ENCODE data around the gene GNAZ. TPM values are rescaled to one million over a fixed set of nuclear protein-coding genes. Genes with fewer than 3 reads are reported as not detected.

The GNAZ gene
- polyA plus RNA-seq, 1 donor (not counting 4 experiments of a cell fraction or from before 2014, with no cell fraction given) = 0.03 TPM

DNA sequence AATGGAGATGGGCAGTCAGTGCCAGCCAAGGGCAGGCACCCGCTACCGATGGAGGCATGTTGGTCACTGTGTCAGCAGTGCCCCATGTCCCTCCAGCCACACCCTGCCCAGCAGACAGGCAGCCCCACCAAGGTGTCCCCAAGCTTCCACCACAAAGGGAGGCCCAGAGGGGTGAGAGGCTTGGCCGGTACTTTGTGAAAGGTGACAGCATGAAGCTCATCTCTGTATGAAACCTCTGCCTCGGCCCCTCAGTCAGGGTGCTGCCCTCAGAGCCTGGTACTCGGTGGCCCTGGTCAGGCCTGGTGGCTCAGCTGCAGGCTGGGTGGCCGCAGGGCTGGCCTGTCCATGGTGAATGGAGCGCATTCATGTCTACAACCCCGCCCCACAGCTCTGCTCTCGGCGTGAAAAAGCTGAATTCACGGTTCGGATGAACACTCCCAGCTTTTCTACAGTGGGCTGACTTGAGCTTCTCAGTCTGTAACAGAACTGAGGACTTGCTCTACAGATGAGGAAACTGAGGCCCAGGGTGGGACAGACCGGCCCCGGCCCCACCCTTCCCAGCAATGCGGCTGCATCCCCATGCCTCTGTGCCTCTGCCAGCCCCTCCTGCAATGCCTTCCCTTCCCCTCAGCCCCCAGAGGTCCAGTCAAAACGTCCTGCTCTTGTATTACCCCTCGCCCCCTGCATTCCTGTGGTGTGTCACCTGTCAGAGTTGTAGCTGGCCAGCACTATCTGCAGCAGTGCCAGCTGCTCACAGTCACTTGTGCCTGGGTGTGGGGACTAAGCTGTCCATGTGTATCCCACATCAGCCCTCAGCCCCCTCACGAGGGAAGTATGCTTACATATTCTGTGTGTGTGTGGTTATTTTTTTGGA, 43.8 kb downstream of the GNAZ start:
- Histone ChIP-seq H3K27ac (ENCODE audit: control insufficient read depth, insufficient read depth, low read length) (no peak overlapping the region), H4K20me1 (ENCODE audit: control insufficient read depth, extremely low read depth, insufficient read depth, low read length) (no peaks in the 10 kb centered on the region), H3K79me2 (ENCODE audit: control insufficient read depth, insufficient read depth, low read length) (no peaks in the 10 kb centered on the region), H3K9ac (ENCODE audit: control insufficient read depth, extremely low read depth, insufficient read depth, low read length) (no peak overlapping the region), H3K4me2 (ENCODE audit: control insufficient read depth, extremely low read depth, insufficient read depth, low read depth, low read length) (no peak overlapping the region), H3K9me3 (ENCODE audit: control insufficient read depth, low read depth, low read length) (no peaks in the 10 kb centered on the region), H3K4me1 (ENCODE audit: control insufficient read depth, extremely low read depth, insufficient read depth, low read length) (no peaks in the 10 kb centered on the region), H3K4me3 (ENCODE audit: control insufficient read depth in 2 of 3, extremely low read depth in 1 of 3, insufficient read depth in 2 of 3, low read depth in 1 of 3, low read length in 3 of 3) (no peak overlapping the region), H3K36me3 (ENCODE audit: control insufficient read depth in 2 of 2, extremely low read depth in 1 of 2, insufficient read depth in 2 of 2, low read length in 2 of 2) (no peaks in the 10 kb centered on the region), H3K27me3 (ENCODE audit: control insufficient read depth, extremely low read depth, insufficient read depth, low read length) (peaks cover 3% of the 10 kb centered on the region), H3K9me1 (ENCODE audit: control insufficient read depth, extremely low read depth, insufficient read depth, low read length) (no peaks in the 10 kb centered on the region), H2AFZ (ENCODE audit: control insufficient read depth, low read length) (no peak overlapping the region)
- no peak for FAIRE-seq
- TF ChIP-seq CTCF (optimal IDR thresholded peaks at IDR 0.05 in 1 of 3, IDR thresholded peaks at IDR 0.05 in 1 of 3, conservative IDR thresholded peaks at IDR 0.05 in 1 of 3; ENCODE audit: extremely low read depth in 1 of 3, insufficient read depth in 2 of 3, low read length in 3 of 3) = no peak
- TF ChIP-seq EZH2 (IDR thresholded peaks at IDR 0.05; ENCODE audit: low read length) = no peak
- dilution Hi-C loops (cut with MboI; ENCODE audit: extremely low pct_ligation_motif_present, low sequenced_read_pairs) = no loop called here
- DNase-seq (ENCODE audit: low read depth, low spot score) = no peak

DNA sequence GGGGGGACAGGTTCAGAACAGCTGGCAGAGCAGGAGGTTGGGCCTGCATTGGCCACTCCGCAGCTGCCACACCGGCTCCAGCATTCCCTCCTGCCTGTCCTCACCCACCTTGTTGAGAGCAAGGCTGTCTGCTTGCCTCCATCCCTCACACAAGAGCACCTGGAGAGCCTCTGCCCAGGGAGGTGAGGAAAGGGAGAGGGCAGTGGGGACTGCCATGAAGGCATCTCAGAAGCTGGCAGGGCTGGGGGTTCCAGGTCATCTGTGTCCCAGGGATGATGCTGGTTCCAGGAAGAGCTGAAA, 44.4 kb downstream of the GNAZ start:
- dilution Hi-C loops (cut with MboI; ENCODE audit: extremely low pct_ligation_motif_present, low sequenced_read_pairs) = no loop called here
- no peak for FAIRE-seq
- H3K9me3 ChIP-seq (ENCODE audit: control insufficient read depth, low read depth, low read length) = no peaks in the 10 kb centered on the region

More for the DNA sequence above, 44.4 kb downstream of the GNAZ start:
- no peaks in the 10 kb centered on the region for H3K9me1 ChIP-seq (ENCODE audit: control insufficient read depth, extremely low read depth, insufficient read depth, low read length)
- H3K79me2 ChIP-seq (ENCODE audit: control insufficient read depth, insufficient read depth, low read length) = no peaks in the 10 kb centered on the region
- peaks cover 3% of the 10 kb centered on the region for H3K27me3 ChIP-seq (ENCODE audit: control insufficient read depth, extremely low read depth, insufficient read depth, low read length)
- H3K36me3 ChIP-seq (ENCODE audit: control insufficient read depth in 2 of 2, extremely low read depth in 1 of 2, insufficient read depth in 2 of 2, low read length in 2 of 2) = no peaks in the 10 kb centered on the region
- H3K27ac ChIP-seq (ENCODE audit: control insufficient read depth, insufficient read depth, low read length) = no peak overlapping the region
- no peaks in the 10 kb centered on the region for H4K20me1 ChIP-seq (ENCODE audit: control insufficient read depth, extremely low read depth, insufficient read depth, low read length)
- no peak overlapping the region for H3K4me3 ChIP-seq (ENCODE audit: control insufficient read depth in 2 of 3, extremely low read depth in 1 of 3, insufficient read depth in 2 of 3, low read depth in 1 of 3, low read length in 3 of 3)
- no peak overlapping the region for H3K9ac ChIP-seq (ENCODE audit: control insufficient read depth, extremely low read depth, insufficient read depth, low read length)
- DNase-seq (ENCODE audit: low read depth, low spot score) = no peak
- no peak overlapping the region for H3K4me2 ChIP-seq (ENCODE audit: control insufficient read depth, extremely low read depth, insufficient read depth, low read depth, low read length)
- H2AFZ ChIP-seq (ENCODE audit: control insufficient read depth, low read length) = no peak overlapping the region
- H3K4me1 ChIP-seq (ENCODE audit: control insufficient read depth, extremely low read depth, insufficient read depth, low read length) = no peaks in the 10 kb centered on the region
- TF ChIP-seq CTCF (optimal IDR thresholded peaks at IDR 0.05 in 1 of 3, IDR thresholded peaks at IDR 0.05 in 1 of 3, conservative IDR thresholded peaks at IDR 0.05 in 1 of 3; ENCODE audit: extremely low read depth in 1 of 3, insufficient read depth in 2 of 3, low read length in 3 of 3) = no peak
- TF ChIP-seq EZH2 (IDR thresholded peaks at IDR 0.05; ENCODE audit: low read length) = no peak

Measured in keratinocyte (primary cell).